H1 (cell line): ENCODE measurements around the gene LCAT. TPM values are rescaled to one million over a fixed set of nuclear protein-coding genes. Genes with fewer than 3 reads are reported as not detected.

ENCODE experiments used
- CTCF ChIA-PET: fragments of 300-600 bp; sonication (Branson Sonifier 250); formaldehyde crosslinking; loops from one replicate; lab custom pipeline; 2021; ENCODE audit not compliant: partially characterized antibody; lab: Charles Lee
- POLR2A ChIA-PET: fragments of 300-600 bp; sonication (Branson Sonifier 250); formaldehyde crosslinking; loops from one replicate; lab custom pipeline; 2021; ENCODE audit warnings: inconsistent platforms; ENCODE audit not compliant: partially characterized antibody; lab: Charles Lee
- DNase-seq, 2 experiments: peaks; one replicate each; pipeline versions ENCODE4 v3.0.0 to v3.0.0-alpha.2; 2010 to 2022; ENCODE audit warnings: low spot score in 2 of 2, low read depth in 1 of 2, mixed read lengths in 1 of 2
- FAIRE-seq: peaks from 2 replicates; lab custom pipeline; 2011; peaks lifted over from hg19 to GRCh38; lab: Jason Lieb, UNC
- H2AFZ ChIP-seq: 2 replicates; pipeline ENCODE4 v1.8.1; 2012; ENCODE audit warnings: low read length, inconsistent platforms
- H2AK5ac ChIP-seq: 2 replicates; pipeline ENCODE4 v1.6.1; 2013; ENCODE audit warnings: low read depth, low read length
- H2BK120ac ChIP-seq: replicated peaks from 2 replicates; pipeline ENCODE3; 2013; ENCODE audit warnings: low read depth, low read length, inconsistent platforms
- H2BK12ac ChIP-seq: 2 replicates; pipeline ENCODE4 v1.6.1; 2013; ENCODE audit warnings: low read depth, low read length
- H2BK15ac ChIP-seq: 2 replicates; pipeline ENCODE4 v1.6.1; 2013; ENCODE audit warnings: low read length
- H2BK20ac ChIP-seq: 2 replicates; pipeline ENCODE4 v1.6.1; 2013; ENCODE audit warnings: low read length
- H2BK5ac ChIP-seq: 2 replicates; pipeline ENCODE4 v1.6.1; 2013; ENCODE audit warnings: low read depth, low read length
- H3K14ac ChIP-seq: 2 replicates; pipeline ENCODE4 v1.6.1; 2013; ENCODE audit warnings: inconsistent platforms; ENCODE audit not compliant: insufficient read length
- H3K18ac ChIP-seq: 2 replicates; pipeline ENCODE4 v1.6.1; 2013; ENCODE audit warnings: low read length; ENCODE audit errors: extremely low read depth
- H3K23ac ChIP-seq: 2 replicates; pipeline ENCODE4 v1.6.1; 2013; ENCODE audit warnings: inconsistent platforms; ENCODE audit not compliant: insufficient read length
- H3K23me2 ChIP-seq: 2 replicates; pipeline ENCODE4 v1.6.1; 2013; ENCODE audit warnings: low read depth, low read length
- H3K27ac ChIP-seq: 2 replicates; pipeline ENCODE4 v1.6.1; 2011; ENCODE audit warnings: low read depth, low read length, inconsistent platforms
- H3K27me3 ChIP-seq, 4 experiments: replicated peaks in 1 of 4; 1 replicate in 1 of 4; 2 replicates in 3 of 4; pipeline versions ENCODE4 v1.6.1 to v1.8.1; 2011 to 2013; ENCODE audit warnings: low read length in 3 of 4, mild to moderate bottlenecking in 3 of 4, inconsistent platforms in 2 of 4, mixed read lengths in 2 of 4, moderate library complexity in 1 of 4; ENCODE audit not compliant: control insufficient read depth in 3 of 4, insufficient read depth in 3 of 4; ENCODE audit errors: extremely low read depth in 1 of 4
- H3K36me3 ChIP-seq, 4 experiments: 2 replicates each; pipeline versions ENCODE4 v1.6.1 to v1.8.1; 2011 to 2013; ENCODE audit warnings: mild to moderate bottlenecking in 4 of 4, low read length in 3 of 4, moderate library complexity in 2 of 4, control low read depth in 1 of 4, inconsistent platforms in 1 of 4; ENCODE audit not compliant: insufficient read depth in 4 of 4, control insufficient read depth in 2 of 4
- H3K4ac ChIP-seq: replicated peaks from 2 replicates; pipeline ENCODE3; 2013; ENCODE audit warnings: low read length, low read depth, mixed read lengths, inconsistent platforms; ENCODE audit not compliant: insufficient read length
- H3K4me1 ChIP-seq, 4 experiments: replicated peaks in 1 of 4; 1 replicate in 1 of 4; 2 replicates in 3 of 4; pipeline versions ENCODE4 v1.6.1 to v1.8.1; 2011 to 2013; ENCODE audit warnings: low read length in 3 of 4, inconsistent platforms in 2 of 4, mixed read lengths in 1 of 4; ENCODE audit not compliant: insufficient read depth in 4 of 4, control insufficient read depth in 3 of 4
- H3K4me2 ChIP-seq, 2 experiments: 2 replicates each; pipeline versions ENCODE4 v1.6.1 to v1.8.1; 2011 to 2013; ENCODE audit warnings: low read depth in 2 of 2, low read length in 2 of 2, control low read depth in 1 of 2, inconsistent platforms in 1 of 2, mild to moderate bottlenecking in 1 of 2; ENCODE audit not compliant: insufficient read depth in 1 of 2
- H3K4me3 ChIP-seq, 4 experiments: fragments of 200-600, 300-600 bp in 1 of 4; sonication (generic), shearing (Covaris generic), sonication (Bioruptor Twin) in 1 of 4; 2 replicates each; pipeline versions ENCODE4 v1.5.1 to v1.8.1; 2011 to 2016; ENCODE audit warnings: low read length in 4 of 4, low read depth in 3 of 4, control low read depth in 2 of 4, inconsistent platforms in 2 of 4, mild to moderate bottlenecking in 2 of 4, mixed read lengths in 1 of 4, moderate library complexity in 1 of 4; ENCODE audit not compliant: insufficient read depth in 2 of 4; ENCODE audit errors: extremely low read depth in 1 of 4
- H3K56ac ChIP-seq: replicated peaks from 2 replicates; pipeline ENCODE3; 2013; ENCODE audit warnings: low read depth, mild to moderate bottlenecking, mixed read lengths, low read length, inconsistent platforms; ENCODE audit not compliant: insufficient read length
- H3K79me1 ChIP-seq: 2 replicates; pipeline ENCODE4 v1.6.1; 2013; ENCODE audit warnings: low read depth, low read length, control low read depth
- H3K79me2 ChIP-seq, 2 experiments: 2 replicates each; pipeline versions ENCODE4 v1.6.1 to v1.8.1; 2012 to 2013; ENCODE audit warnings: low read length in 2 of 2, mild to moderate bottlenecking in 2 of 2, inconsistent platforms in 1 of 2; ENCODE audit not compliant: insufficient read depth in 2 of 2, control insufficient read depth in 1 of 2
- H3K9ac ChIP-seq, 4 experiments: replicated peaks in 1 of 4; 1 replicate in 1 of 4; 2 replicates in 3 of 4; pipeline versions ENCODE4 v1.6.1 to v1.8.1; 2011 to 2013; ENCODE audit warnings: low read depth in 3 of 4, low read length in 3 of 4, control low read depth in 2 of 4, mild to moderate bottlenecking in 2 of 4, moderate library complexity in 2 of 4, inconsistent platforms in 1 of 4; ENCODE audit errors: extremely low read depth in 1 of 4
- H3K9me3 ChIP-seq, 2 experiments: 2 replicates each; pipeline versions ENCODE4 v1.6.1 to v1.8.1; 2012 to 2013; ENCODE audit warnings: mild to moderate bottlenecking in 2 of 2, moderate library complexity in 2 of 2, control low read depth in 1 of 2, inconsistent platforms in 1 of 2, low read depth in 1 of 2, low read length in 1 of 2, mixed read lengths in 1 of 2; ENCODE audit not compliant: insufficient read depth in 2 of 2
- H4K20me1 ChIP-seq, 2 experiments: replicated peaks in 1 of 2; 2 replicates each; pipeline versions ENCODE3 to v1.8.1; 2011 to 2013; ENCODE audit warnings: inconsistent platforms in 2 of 2, low read length in 2 of 2, mild to moderate bottlenecking in 1 of 2; ENCODE audit not compliant: insufficient read depth in 2 of 2, control insufficient read depth in 1 of 2
- H4K5ac ChIP-seq: 2 replicates; pipeline ENCODE4 v1.6.1; 2013; ENCODE audit warnings: low read length, low read depth, mixed read lengths, inconsistent platforms; ENCODE audit not compliant: insufficient read length
- H4K8ac ChIP-seq: 2 replicates; pipeline ENCODE4 v1.8.0; 2013; ENCODE audit warnings: mild to moderate bottlenecking, moderate library complexity, low read length, inconsistent platforms; ENCODE audit not compliant: insufficient read depth; ENCODE audit errors: extremely low read depth
- H4K91ac ChIP-seq: replicated peaks from 2 replicates; pipeline ENCODE3; 2013; ENCODE audit warnings: low read length, mixed read lengths, inconsistent platforms; ENCODE audit not compliant: insufficient read length
- ASH2L ChIP-seq: fragments of 200-600, 300-600 bp; sonication (generic); IDR thresholded peaks from one replicate; pipeline ENCODE4 v1.7.1; 2017; ENCODE audit warnings: low read length
- EZH2 ChIP-seq: fragments of 200-600 bp; sonication (generic); IDR thresholded peaks from 2 replicates; pipeline ENCODE4 v1.7.1; 2012; ENCODE audit warnings: low read depth, mild to moderate bottlenecking, moderate library complexity, low read length, inconsistent platforms; ENCODE audit not compliant: severe bottlenecking
- HDAC2 ChIP-seq, 2 experiments: fragments of 300-600 bp in 1 of 2; sonication (generic) in 1 of 2; IDR thresholded peaks; 2 replicates each; pipeline ENCODE4 v1.6.1; 2011 to 2012; ENCODE audit warnings: low read depth in 2 of 2, low read length in 2 of 2, mild to moderate bottlenecking in 2 of 2, moderate library complexity in 2 of 2, borderline replicate concordance in 1 of 2, inconsistent platforms in 1 of 2
- PHF8 ChIP-seq: fragments of 200-600 bp; sonication (generic); conservative IDR thresholded peaks from 2 replicates; pipeline ENCODE4 v1.7.1; 2012; ENCODE audit warnings: low read depth, mild to moderate bottlenecking, inconsistent platforms, low read length, moderate library complexity
- SP4 ChIP-seq: IDR thresholded peaks from 2 replicates; pipeline ENCODE4 v1.6.1; 2012; ENCODE audit warnings: low read length, inconsistent platforms
- SUZ12 ChIP-seq: fragments of 200-600 bp; sonication (generic); IDR thresholded peaks from 2 replicates; pipeline ENCODE4 v1.6.1; 2012; ENCODE audit warnings: mild to moderate bottlenecking, inconsistent platforms, low read length, moderate library complexity, mixed read lengths
- TAF1 ChIP-seq: IDR thresholded peaks from 2 replicates; pipeline ENCODE4 v1.6.1; 2011; ENCODE audit warnings: mild to moderate bottlenecking, low read depth, low read length
- TEAD4 ChIP-seq: IDR thresholded peaks from 2 replicates; pipeline ENCODE4 v1.6.1; 2012; ENCODE audit warnings: low read depth, low read length, inconsistent platforms, mixed read lengths
- WGBS, 2 experiments: shearing (Covaris generic) in 1 of 2; methylation state at CpG; one replicate each; pipeline versions ENCODE4 v1.1.6 to v1.1.7; 2013 to 2015; ENCODE audit warnings: low lambda C conversion rate in 2 of 2, mixed read lengths in 2 of 2, inconsistent platforms in 1 of 2, low coverage in 1 of 2, missing lambda C conversion rate in 1 of 2; ENCODE audit not compliant: insufficient replicate concordance in 2 of 2, insufficient coverage in 1 of 2, insufficient read length in 1 of 2; ENCODE audit errors: extremely low coverage in 1 of 2, missing lambda C conversion rate in 1 of 2; 5-methylcytosine and 5-hydroxymethylcytosine counted together
- polyA plus RNA-seq, 7 experiments: library from polyadenylated mRNA; depleted of rRNA in 3 of 7; stranded (reverse) in 5 of 7; unstranded in 2 of 7; fragments of >200 nt in 5 of 7; fragments of 200-250 nt in 2 of 7; gene quantifications; 1 replicate in 5 of 7; 2 replicates in 1 of 7; 4 replicates in 1 of 7; pipeline versions ENCODE4 v1.2.1 to v1.2.3, GENCODE V29; 2011 to 2013; ENCODE audit warnings: missing spikeins in 2 of 7, mixed read lengths in 2 of 7
- total RNA-seq: library from RNA; stranded (reverse); fragmentation: NEBNext Ultra II Directional; extraction: Animal tissue kit (Norgen Biotek cat#: 25700); gene quantifications from 2 replicates; pipeline ENCODE4 v1.2.1, GENCODE V29; 2021

LCAT gene
- total and polyA plus RNA-seq, 2 of the 8 experiments (the other 6 are each of a cell fraction or from before 2014, with no cell fraction given): 9.4 to 19.6 TPM

- peak overlapping the region in 3 of 4 experiments; percentile 12 to 41 (median 14); a peak in 5 of 7 replicates for H3K9ac ChIP-seq
- TF ChIP-seq TEAD4 (0 out of 2 replicates have a peak, but pooled peaks have one; percentile 44), SUZ12 (no peak), PHF8 (no peak), ASH2L (no peak), HDAC2 (IDR thresholded peaks at IDR 0.05; ENCODE audit: borderline replicate concordance in 1 of 2, low read depth in 2 of 2, low read length in 2 of 2) (no peak), EZH2 (no peak), TAF1 (0 out of 2 replicates have a peak, but pooled peaks have one; percentile 4), SP4 (no peak)
- TF ChIP-seq, all 59 proteins: peak for 2
- peak overlapping the region; percentile 90; the same call in 1 of the 2 replicates for H2BK5ac ChIP-seq
- H3K56ac ChIP-seq: no peak overlapping the region
- H2BK12ac ChIP-seq: peak overlapping the region; percentile 85
- peak overlapping the region; percentile 10; the same call in 1 of the 2 replicates for H2AK5ac ChIP-seq
- POLR2A ChIA-PET: interaction anchor here (1.1 to 3.9 kb wide), 10 partner anchors 12 to 271 kb away, joined by 3 to 26 read pairs (median 6); partner anchors contain the start of genes DDX28, DUS2, LCAT and PSMB10
- H3K79me2 ChIP-seq: peaks cover 0 to 4% of the 10 kb centered on the region in 2 experiments; a peak in 2 of 4 replicates
- H2BK120ac ChIP-seq: peak overlapping the region; percentile 14
- H3K27ac ChIP-seq: peak overlapping the region; percentile 45; the same call in 1 of the 2 replicates
- H4K91ac ChIP-seq: peak overlapping the region; percentile 83
- peak overlapping the region; percentile 6; the same call in 1 of the 2 replicates for H4K8ac ChIP-seq
- peaks cover 20% of the 10 kb centered on the region; the same call in 1 of the 2 replicates for H3K79me1 ChIP-seq
- H2BK15ac ChIP-seq: peak overlapping the region; percentile 90; the same call in 1 of the 2 replicates
- no peaks in the 10 kb centered on the region for H3K27me3 ChIP-seq
- peaks cover 7% of the 10 kb centered on the region; the same call in 1 of the 2 replicates for H3K23me2 ChIP-seq
- H3K18ac ChIP-seq: peak overlapping the region; percentile 75; the same call in 1 of the 2 replicates
- CTCF ChIA-PET: interaction anchor here (0.8 to 10.9 kb wide), 8 partner anchors 15 to 419 kb away, joined by 3 to 90 read pairs (median 4); partner anchors contain the start of genes DPEP3 and LCAT
- DNase-seq: no peak
- peaks cover 4 to 14% (median 11%) of the 10 kb centered on the region in 4 experiments; a peak in 5 of 8 replicates for H3K36me3 ChIP-seq
- peak overlapping the region; percentile 15; the same call in 1 of the 2 replicates for H2BK20ac ChIP-seq
- WGBS, 2 experiments: 88% methylated on average over 10 of the region's 11 CpGs; no CpG with 5 or more reads in 1 of the 2 experiments
- H3K4me3 ChIP-seq: peak overlapping the region in 1 of 4 experiments; percentile 67; a peak in 3 of 8 replicates
- no peak overlapping the region for H2AFZ ChIP-seq
- no peak for FAIRE-seq
- H3K4me2 ChIP-seq: peak overlapping the region; percentile 75 to 77
- peak overlapping the region; percentile 33 for H4K5ac ChIP-seq
- peaks cover 0 to 25% of the 10 kb centered on the region in 2 experiments for H4K20me1 ChIP-seq
- no peak overlapping the region for H3K23ac ChIP-seq
- H3K14ac ChIP-seq: peak overlapping the region; percentile 37
- no peaks in the 10 kb centered on the region for H3K9me3 ChIP-seq
- peaks cover 6 to 25% (median 19%) of the 10 kb centered on the region in 4 experiments for H3K4me1 ChIP-seq
- peak overlapping the region; percentile 8 for H3K4ac ChIP-seq
These were observed 22.0 kb upstream of the LCAT start for GRCh38 chr16:67965668-67966548.
